Skeletal muscle satellite cell (primary cell): ENCODE results near the gene DNAH17.
A peak's percentile ranks its signal among the peaks of the same experiment; 100 is the strongest.

ENCODE experiments used
- H3K27me3 ChIP-seq: 2 replicates; pipeline ENCODE4 v1.7.0; 2013; ENCODE audit warnings: low read length; ENCODE audit not compliant: control insufficient read depth, insufficient read depth
- H3K36me3 ChIP-seq: 2 replicates; pipeline ENCODE4 v1.7.0; 2013; ENCODE audit warnings: mild to moderate bottlenecking, control low read depth, low read length; ENCODE audit not compliant: insufficient read depth
- H3K4me1 ChIP-seq: 2 replicates; pipeline ENCODE4 v1.7.0; 2013; ENCODE audit warnings: low read length; ENCODE audit not compliant: control insufficient read depth, insufficient read depth
- H3K4me2 ChIP-seq: 2 replicates; pipeline ENCODE4 v1.7.0; 2013; ENCODE audit warnings: mild to moderate bottlenecking, low read length
- H3K4me3 ChIP-seq: 2 replicates; pipeline ENCODE4 v1.7.0; 2013; ENCODE audit warnings: low read length
- H3K9ac ChIP-seq: 2 replicates; pipeline ENCODE4 v1.7.0; 2013; ENCODE audit warnings: mild to moderate bottlenecking, low read depth, low read length, moderate library complexity
- H3K9me3 ChIP-seq: replicated peaks from 2 replicates; pipeline ENCODE4 v1.7.0; 2013; ENCODE audit warnings: mild to moderate bottlenecking, control low read depth, low read length

Gene DNAH17

DNA sequence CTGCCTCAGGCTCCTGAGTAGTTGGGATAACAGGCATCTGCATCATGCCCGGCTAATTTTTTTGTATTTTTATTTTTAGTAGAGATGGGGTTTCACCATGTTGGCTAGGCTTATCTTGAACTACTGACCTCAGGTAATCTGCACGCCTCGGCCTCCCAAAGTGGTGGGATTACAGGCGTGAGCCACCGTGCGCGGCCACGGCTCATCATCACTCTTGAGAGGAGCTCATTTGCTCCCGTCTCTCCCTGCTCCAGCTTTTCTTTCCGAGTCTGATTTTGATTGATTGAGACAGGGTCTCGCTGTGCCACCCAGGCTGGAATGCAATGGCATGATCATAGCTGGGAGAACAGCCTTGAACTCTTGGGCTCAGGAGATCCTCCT, 186.2 kb downstream of the DNAH17 start:
- H3K9ac ChIP-seq, result no peak overlapping the region

GRCh38 chr17:78390241-78391050, 186.8 kb downstream of the DNAH17 start:
- Histone ChIP-seq H3K4me2 (peak overlapping the region; percentile 44), H3K36me3 (peaks cover 16% of the 10 kb centered on the region), H3K9ac (peak overlapping the region; percentile 41), H3K4me1 (peaks cover 45% of the 10 kb centered on the region), H3K27me3 (no peaks in the 10 kb centered on the region), H3K9me3 (no peaks in the 10 kb centered on the region), H3K4me3 (no peak overlapping the region)

More for the DNA sequence above, 186.2 kb downstream of the DNAH17 start:
- Histone ChIP-seq H3K9me3 (no peaks in the 10 kb centered on the region), H3K27me3 (no peaks in the 10 kb centered on the region), H3K36me3 (peaks cover 16% of the 10 kb centered on the region), H3K4me2 (no peak overlapping the region), H3K4me3 (no peak overlapping the region), H3K4me1 (peaks cover 39% of the 10 kb centered on the region)

GRCh38 chr17:78387977-78388941, 188.9 kb downstream of the DNAH17 start:
- Histone ChIP-seq H3K4me3 (no peak overlapping the region), H3K4me2 (no peak overlapping the region), H3K36me3 (peaks cover 9% of the 10 kb centered on the region), H3K27me3 (no peaks in the 10 kb centered on the region), H3K9me3 (no peaks in the 10 kb centered on the region), H3K9ac (no peak overlapping the region), H3K4me1 (peaks cover 63% of the 10 kb centered on the region)

- H3K4me1 ChIP-seq, result peaks cover 55% of the 10 kb centered on the region
- H3K9me3 ChIP-seq, result no peaks in the 10 kb centered on the region
- no peaks in the 10 kb centered on the region for H3K27me3 ChIP-seq
- H3K4me3 ChIP-seq, result peak overlapping the region; percentile 29
- H3K36me3 ChIP-seq, result peaks cover 19% of the 10 kb centered on the region
- peak overlapping the region; percentile 65 for H3K4me2 ChIP-seq
- peak overlapping the region; percentile 59 for H3K9ac ChIP-seq
Observed at GRCh38 chr17:78384479-78385175, 192.6 kb downstream of the DNAH17 start.

GRCh38 chr17:78383725-78384471, 193.3 kb downstream of the DNAH17 start:
- peaks cover 57% of the 10 kb centered on the region for H3K4me1 ChIP-seq

DNA sequence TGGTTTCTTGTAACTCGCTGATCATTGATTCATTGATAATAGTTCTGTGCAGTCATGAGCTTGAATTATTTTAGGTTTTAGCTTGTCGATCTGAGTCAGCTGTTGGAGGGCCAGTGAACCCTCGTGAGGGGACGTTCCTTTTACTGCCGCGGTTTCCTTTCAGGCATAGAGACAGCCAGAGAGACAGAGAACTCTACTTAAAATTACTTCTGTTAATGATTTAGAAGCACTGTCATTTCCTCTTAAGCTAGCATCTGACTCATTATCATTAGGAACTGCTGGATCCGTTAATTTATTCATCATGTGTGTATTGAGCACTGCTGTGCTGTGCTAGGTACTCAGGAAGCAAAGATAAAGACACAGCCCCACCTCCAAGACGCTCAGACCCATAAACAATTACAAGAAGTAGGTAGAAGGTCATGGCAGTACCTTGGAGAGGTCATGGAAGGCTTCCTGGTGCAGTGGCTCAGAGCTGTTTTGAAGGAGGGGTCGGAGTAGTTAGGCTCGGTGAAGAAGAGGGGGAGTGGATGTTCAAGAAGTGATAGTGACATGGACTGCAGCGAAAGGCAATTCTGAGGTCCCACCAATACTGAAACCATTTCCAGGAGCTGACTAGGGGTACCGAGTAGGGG, 195.5 kb downstream of the DNAH17 start:
- H3K9ac ChIP-seq, result no peak overlapping the region
- H3K9me3 ChIP-seq, result no peaks in the 10 kb centered on the region
- peaks cover 70% of the 10 kb centered on the region for H3K4me1 ChIP-seq
- H3K4me2 ChIP-seq, result no peak overlapping the region
- H3K4me3 ChIP-seq, result no peak overlapping the region
- no peaks in the 10 kb centered on the region for H3K27me3 ChIP-seq
- peaks cover 19% of the 10 kb centered on the region for H3K36me3 ChIP-seq

More at GRCh38 chr17:78383725-78384471, 193.3 kb downstream of the DNAH17 start:
- no peaks in the 10 kb centered on the region for H3K27me3 ChIP-seq
- peak overlapping the region; percentile 6 for H3K4me3 ChIP-seq
- H3K9ac ChIP-seq, result peak overlapping the region; percentile 67
- H3K36me3 ChIP-seq, result peaks cover 19% of the 10 kb centered on the region
- peak overlapping the region; percentile 65 for H3K4me2 ChIP-seq
- no peaks in the 10 kb centered on the region for H3K9me3 ChIP-seq

- H3K4me3 ChIP-seq, result no peak overlapping the region
- H3K9ac ChIP-seq, result no peak overlapping the region
- no peaks in the 10 kb centered on the region for H3K27me3 ChIP-seq
- H3K4me1 ChIP-seq, result peaks cover 71% of the 10 kb centered on the region
- H3K9me3 ChIP-seq, result no peaks in the 10 kb centered on the region
- H3K4me2 ChIP-seq, result no peak overlapping the region
- H3K36me3 ChIP-seq, result peaks cover 15% of the 10 kb centered on the region
Observed at GRCh38 chr17:78380370-78380769, 196.8 kb downstream of the DNAH17 start.

DNA sequence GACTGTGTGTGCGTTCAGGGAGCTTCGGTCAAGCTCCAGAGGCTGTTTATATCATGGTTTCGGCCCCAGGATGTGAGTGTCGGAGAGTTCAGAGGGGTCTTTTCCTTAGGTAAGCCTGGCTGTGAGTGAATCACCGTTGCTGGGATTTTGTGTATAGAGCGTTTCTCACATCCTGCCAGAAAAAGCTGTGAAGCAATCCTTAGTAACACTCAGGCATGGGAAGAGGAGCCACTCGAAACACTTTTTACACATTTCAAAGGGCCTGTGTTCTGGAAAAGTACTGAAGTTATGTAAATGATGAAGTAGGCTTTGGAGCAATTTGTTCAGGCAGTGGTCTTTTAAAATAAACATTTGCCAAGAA, 198.1 kb downstream of the DNAH17 start:
- Histone ChIP-seq H3K4me2 (peak overlapping the region; percentile 92), H3K4me1 (peaks cover 74% of the 10 kb centered on the region), H3K4me3 (peak overlapping the region; percentile 95), H3K36me3 (peaks cover 11% of the 10 kb centered on the region), H3K9ac (peak overlapping the region; percentile 98), H3K9me3 (no peaks in the 10 kb centered on the region), H3K27me3 (no peaks in the 10 kb centered on the region)

DNA sequence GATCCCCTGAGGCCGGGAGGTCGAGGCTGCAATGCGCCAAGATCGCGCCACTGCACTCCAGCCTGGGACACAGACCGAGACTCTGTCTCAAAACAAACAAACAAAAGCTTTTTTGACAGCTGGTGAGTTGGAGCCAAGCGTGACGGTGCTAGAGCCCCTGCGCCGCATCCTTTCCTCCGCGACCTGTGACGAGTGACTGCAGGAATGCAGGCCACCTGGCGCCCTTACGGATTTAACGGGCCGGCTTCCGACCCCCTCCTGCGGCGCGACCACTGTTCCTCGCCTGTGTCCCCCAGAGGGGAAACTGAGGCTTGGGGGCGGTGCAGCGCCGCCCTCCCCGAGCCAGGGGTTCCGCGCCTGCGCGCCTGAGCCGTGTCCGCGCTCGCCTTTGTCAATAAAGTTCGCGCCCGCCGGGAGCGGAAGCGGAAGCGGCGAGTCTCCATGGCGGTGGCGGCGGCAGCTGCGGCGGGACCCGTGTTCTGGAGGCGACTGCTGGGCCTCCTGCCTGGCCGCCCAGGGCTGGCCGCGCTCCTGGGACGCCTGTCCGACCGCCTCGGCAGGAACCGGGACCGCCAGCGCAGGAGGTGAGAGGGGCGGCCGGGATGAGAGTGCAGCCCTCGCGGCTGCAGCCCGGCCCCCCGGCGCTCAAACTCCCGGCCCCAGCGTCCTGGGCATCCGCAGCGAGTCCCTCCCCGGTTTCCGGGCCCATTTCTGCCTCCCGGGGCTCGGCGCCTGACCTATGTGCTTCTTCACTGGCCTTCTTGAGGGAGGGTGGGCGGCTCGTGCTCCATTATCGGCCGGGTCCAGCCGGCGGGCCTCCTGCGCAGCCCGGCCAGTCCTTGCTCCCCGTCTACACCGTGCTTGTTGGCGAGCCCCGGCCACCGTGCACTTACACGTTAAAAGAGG, 198.7 kb downstream of the DNAH17 start, which contains the start of gene PGS1:
Gene PGS1 (plus strand): TSS at position 425 of the 906 bp plus-strand sequence. CDS start 17 bp downstream, at position 442.
- H3K4me1 ChIP-seq, result peaks cover 71% of the 10 kb centered on the region

More for the DNA sequence above, 198.7 kb downstream of the DNAH17 start, which contains the start of gene PGS1:
- Histone ChIP-seq H3K4me2 (peak within 1 kb of the TSS; percentile 92), H3K9me3 (no peaks in the 10 kb centered on the region), H3K36me3 (peaks cover 11% of the 10 kb centered on the region), H3K9ac (peak within 1 kb of the TSS; percentile 98), H3K27me3 (no peaks in the 10 kb centered on the region), H3K4me3 (peak within 1 kb of the TSS; percentile 95)
